HUDEP-2 (cell line): ENCODE results near the gene SNX30.

Source experiments
- DNase-seq, 76 experiments: peaks; one replicate each; lab custom pipeline; 2025; ENCODE audit not compliant: unreplicated experiment in 76 of 76; lab: John Stamatoyannopoulos, UW

The SNX30 gene

DNA sequence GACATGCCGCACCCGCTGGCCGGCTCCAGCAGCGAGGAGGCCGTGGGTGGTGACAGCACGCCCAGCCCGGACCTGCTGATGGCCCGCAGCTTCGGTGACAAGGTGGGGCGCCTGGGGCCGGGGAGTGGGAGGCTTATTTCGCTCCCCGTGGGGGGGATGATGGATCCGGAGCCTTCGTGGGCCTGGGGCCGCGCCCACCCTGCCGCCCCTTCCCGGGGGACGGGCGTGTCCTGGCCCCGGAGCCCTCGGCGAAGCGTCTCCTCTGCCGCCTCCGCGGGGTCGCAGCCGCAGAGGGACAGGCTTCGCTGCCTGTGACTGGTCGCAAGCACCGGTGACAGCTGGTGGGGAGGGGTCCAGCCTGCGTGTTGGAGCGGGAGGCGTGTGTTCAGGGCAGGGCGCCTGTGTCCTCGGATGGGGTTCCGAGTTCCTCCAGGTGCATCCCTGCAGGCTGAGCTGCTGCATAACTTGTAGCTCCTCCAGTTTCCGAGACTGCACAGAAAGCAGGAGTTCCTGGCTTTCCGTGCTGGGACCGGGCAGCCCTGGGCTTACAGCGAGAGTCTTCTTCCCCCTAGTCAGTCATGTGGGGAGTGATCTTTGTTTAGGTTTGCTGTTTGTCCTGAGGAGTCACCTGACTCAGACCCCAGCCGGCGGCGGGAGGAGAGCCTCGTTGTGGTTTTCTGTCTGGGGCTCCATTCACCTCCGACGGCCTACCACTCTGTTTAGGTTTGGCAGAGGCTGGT lies 666 bp downstream of the SNX30 start:
- peak in 26 of 76 experiments; percentile 1 to 66 (median 18) for DNase-seq

DNA sequence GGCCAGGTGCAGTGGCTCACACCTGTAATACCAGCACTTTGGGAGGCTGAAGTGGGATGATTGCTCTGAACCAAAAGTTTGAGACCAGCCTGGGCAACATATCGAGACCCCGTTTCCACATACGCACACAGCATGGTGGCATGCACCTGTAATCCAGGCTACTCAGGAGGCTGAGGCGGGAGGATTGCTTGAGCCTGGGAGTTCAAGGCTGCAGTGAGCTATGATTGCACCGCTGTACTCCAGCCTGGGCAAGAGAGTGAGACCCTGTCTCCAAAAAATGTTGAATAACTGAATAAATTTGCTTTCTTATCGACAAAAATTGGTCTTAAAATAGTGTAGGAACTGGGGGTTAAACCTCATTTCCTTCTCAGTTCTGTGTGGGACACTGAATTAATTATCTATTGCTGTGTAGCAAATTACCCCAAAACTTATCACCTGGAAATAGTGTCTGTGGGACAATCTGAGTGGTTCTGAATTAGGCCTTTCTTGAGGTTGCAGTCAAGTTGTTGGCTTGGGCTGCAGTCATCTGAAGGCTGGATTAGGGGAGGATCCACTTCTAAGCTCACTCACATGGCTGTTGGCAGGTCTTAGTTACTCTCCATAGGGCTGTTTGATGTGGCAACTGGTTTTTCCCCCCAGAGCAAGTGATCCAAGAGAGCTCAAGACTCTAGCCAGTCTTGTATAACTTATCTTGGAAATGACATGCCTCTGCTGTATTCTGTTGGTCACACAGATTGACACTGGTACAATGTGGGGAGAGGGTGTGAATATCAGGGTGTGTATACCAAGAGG lies 2.0 kb downstream of the SNX30 start:
- DNase-seq = no peak

DNA sequence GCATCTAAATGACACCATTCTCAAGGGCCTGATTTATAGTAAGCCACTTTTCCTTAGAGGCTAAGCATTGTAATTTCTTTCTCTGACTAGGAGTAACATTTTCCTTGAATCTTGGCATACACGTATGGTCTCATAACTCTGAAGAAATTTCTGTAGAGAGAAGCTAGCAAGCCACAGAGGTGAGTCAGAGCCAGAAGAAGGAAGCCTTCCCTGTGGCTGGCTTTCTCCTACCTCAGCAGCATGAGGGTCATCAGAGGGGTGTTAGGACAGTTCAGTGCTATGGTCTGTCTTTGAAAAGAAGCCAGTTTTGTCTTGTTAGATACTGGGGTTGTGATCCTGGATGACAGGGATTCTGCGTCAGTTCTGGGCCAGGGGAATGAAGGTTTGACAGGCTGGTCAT lies 3.2 kb downstream of the SNX30 start:
- DNase-seq = no peak

DNA sequence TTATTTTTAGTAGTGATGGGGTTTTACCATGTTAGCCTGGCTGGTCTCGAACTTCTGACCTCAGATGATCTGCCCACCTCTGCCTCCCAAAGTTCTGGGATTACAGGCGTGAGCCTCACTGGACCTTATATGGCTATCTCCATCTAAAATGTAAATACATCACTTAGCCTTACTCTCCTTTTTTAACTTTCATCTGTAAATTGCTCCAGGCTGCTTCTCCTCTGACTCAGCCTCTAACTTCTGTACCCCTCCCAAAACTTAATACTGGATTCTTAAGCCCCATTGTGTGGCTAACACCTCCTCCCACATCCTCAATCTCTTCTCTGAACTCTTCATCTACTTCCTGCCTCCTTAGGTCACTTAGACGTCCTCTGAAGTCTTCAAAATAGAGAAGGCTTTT lies 4.0 kb downstream of the SNX30 start:
- no peak for DNase-seq

DNA sequence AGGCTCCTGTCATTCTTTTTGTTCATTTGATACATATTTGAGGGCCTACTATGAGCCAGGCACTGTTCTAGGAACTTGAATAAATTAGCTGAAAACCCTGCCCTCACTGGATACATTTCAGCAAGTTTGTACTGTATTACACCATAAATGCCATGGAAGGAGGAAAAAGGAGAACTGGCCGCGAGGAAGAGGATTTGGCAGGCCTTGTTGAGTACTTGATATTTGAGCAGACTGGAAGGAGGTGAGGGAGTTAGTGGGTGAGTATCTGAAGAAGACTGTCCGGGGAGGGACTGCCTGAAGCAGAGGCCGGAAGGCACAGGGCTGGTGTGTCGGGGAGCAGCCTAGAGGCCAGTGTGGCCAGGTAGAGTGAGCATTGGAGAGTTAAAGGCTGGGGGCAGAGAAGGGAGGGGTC lies 4.5 kb downstream of the SNX30 start:
- DNase-seq = no peak

DNA sequence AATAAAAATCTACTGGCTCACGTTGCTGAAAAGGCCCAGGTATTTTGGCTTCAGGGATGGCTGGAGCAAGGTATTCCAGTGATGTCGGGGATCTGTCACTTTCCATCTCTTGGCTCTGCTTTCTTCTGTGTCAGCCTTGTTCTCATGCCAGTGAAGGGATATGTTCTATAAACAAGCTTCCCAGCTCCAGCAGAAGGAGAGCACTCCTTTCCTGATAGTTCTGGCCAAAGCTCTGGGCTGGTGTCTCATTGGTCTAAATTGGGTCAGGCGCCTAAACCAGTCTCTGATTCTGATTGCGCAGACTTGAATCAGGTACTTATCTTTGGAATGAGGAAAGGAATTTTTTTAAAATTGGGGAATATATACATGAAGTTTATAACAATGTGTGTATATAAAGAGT lies 5.1 kb downstream of the SNX30 start:
- DNase-seq = no peak

DNA sequence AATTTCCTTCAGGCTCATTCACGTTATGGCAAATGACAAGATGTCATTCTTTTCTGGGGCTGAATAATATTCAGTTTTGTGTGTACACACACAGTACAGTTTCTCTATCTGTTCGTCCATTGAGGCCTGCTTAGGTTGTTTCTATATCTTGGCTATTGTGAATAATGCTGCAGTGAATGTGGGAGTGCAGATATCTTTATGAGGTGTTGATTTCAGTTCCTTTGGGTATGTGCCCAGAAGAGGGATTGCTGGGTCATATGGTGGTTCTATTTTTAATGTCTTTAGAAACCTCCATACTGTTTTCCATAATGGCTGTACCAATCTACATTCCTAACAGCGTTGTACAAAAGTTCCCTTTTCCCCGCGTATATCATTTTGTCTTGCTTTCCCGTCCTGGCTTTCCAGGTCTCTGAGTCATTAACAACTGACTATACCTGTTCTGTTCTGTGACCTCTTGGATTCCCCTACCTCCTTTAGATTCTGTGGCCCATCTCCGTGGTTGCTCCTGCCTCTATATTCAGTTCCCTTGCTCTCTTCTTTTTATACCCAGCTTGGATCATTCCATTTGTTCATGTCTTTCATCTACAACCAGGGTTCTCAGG lies 6.8 kb downstream of the SNX30 start:
- DNase-seq = peak in 9 of 76 experiments; percentile 9 to 33 (median 19)

DNA sequence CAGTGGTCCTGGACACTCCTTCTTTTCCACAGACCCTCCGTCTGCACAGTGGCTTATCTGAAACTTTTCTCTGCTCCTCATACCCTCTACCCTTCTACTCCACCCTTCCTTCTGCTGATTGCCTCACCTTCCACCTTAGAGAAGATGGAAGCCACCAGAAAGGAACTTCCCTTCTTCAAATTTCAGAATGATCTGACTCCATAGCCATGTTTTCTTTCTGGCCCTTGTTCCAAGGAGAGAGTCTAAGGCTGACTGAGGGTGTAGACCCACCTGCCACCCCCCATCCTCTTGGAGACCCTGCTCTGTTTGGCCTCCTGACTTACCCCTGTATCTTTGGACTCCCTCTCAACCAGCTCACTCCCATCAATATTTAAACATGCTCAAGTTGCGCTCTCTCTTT lies 7.4 kb downstream of the SNX30 start:
- DNase-seq = no peak

DNA sequence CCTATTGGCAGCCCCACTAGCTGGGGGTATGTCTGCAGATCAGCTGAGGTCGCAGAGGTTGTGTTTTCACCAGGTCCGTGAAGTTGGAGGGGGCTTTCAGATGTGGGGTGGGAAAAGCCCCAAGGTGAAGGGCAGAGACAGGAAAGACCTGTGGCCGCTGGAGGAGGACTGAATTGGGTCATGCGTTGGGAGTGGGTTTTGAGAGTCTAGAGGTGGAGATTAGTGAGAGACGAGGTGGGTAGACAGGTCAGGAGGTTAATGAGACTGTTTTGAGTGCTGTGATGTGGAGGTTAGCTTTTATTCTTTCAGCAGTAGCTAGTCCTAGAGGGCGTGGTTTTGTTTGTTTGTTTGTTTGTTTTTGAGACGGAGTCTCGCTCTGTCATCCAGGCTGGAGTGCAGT lies 10.3 kb downstream of the SNX30 start:
- DNase-seq = no peak

DNA sequence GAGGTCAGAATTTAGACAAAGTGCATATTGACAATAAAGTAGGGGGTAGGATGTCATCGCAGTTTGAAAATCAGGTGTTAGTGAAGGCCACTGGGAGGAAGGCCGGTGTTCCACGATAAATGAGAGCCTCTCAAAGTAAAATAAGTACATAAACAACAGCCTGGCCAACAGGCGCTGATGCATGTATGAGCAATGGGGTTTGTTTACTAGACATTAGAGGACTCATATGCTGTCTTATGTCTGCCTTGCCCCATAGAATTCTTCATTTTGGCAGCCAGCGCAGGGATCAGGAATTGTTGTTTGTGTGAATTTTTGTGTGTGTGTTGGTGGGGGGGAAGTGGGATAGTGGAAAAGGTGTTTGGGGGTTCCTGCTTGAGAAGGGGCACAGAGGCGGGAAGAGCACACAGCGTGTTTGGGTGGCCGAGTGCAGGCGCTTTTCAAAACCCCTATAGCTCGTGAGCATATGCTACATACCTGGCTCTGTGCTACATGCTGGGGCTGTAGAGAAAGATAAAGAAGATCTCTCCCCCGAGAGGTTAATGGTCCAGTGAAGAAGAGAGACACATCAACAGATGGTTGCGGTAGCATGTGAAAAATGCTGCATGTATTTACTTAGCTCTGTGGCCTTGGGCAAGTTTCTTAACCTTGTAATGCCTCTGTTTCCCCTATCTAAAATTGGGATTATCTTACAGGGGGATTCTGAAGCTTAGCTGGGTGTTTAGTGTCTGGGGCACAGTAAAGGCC lies 11.5 kb downstream of the SNX30 start:
- no peak for DNase-seq

DNA sequence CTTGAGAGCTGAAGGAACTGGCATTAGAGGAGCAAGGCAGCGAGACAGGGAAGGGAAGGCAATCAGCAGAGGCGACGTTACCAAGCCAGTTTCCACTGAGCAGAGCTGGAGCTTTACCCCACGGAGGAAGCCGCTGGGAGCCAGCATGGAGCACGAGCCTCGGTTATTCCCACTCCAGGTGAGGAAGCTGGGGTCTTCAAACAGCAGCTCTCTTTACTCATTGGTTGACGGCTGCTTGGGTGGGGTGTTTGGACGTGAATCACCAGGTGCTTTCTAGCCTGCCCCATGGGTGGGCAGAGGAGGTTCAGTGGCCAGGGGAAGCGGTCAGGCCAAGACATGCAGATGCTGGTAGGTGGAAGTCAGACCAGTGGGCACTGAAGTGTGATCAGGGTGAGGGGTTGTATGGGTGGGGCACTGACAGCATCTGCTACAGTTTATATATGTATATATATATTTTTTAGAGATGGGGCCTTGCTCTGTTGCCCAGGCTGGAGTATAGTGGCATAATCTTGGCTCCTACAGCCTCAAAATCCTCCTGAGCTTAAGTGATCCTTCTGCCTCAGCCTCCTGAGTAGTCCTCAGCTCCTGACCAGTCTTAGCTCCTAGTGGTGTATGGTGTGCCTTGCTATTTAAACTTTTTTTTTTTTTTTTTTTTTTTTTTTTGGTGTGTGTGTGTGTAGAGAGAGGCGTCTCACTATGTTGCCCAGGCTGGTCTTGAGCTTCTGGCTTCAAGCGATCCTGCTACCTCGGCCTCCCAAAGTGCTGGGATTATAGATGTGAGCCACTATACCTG lies 12.4 kb downstream of the SNX30 start:
- DNase-seq = no peak

DNA sequence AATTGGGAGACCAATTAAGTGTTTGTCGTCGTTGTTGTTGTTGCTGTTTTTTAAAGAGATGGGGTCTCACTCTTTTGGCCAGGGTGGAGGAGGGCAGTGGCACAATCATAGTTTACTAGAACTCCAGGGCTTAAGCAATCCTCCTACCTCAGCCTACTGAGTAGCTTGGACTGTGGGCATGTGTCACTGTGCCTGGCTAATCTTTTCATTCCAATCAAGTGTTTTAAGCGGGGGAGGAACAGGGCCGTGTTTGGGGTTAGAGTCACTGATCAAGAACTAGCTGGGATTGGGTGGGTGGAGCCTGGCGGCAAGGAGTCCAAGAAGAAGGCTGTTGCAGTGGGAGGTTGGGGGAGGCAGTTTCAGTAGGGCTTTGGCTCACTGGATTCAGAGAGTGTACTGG lies 13.8 kb downstream of the SNX30 start:
- DNase-seq = peak in 21 of 76 experiments; percentile 0 to 48 (median 16)

DNA sequence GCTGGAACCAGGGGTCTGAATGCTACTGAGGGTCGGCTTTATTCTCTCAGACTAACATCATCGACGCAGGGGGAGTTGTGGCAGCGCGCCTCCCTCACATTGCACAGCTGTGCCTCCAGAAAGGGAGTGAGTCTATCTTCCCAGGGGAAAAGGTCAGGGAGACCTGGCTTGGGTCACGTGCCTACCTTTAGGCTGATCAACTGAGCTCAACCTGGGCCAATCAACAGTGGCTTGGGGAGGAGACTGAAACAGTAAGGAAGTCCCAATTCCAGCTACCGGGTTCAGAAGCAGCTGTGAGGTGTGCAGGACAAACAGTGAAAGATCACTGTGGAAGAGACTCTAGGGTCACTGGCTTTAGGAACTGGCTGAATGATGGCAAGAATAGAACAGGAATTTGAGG lies 14.3 kb downstream of the SNX30 start:
- no peak for DNase-seq

DNA sequence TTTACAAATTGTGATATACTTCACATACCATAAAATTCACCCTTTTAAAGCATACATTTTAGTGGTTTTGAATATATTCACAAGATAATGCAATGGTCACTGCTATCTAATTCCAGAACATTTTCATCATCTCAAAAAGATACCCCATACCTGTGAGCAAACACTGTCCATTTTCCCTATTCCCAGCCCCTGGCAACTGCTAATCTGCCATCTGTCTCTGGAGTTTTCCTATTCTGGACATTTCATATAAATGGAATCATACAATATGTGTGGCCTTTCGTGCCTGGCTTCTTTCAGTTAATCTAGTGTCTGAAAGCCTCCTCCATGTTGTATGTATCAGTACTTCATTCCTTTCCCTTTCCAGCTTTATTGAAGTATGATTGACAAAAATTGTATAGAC lies 14.7 kb downstream of the SNX30 start:
- no peak for DNase-seq

DNA sequence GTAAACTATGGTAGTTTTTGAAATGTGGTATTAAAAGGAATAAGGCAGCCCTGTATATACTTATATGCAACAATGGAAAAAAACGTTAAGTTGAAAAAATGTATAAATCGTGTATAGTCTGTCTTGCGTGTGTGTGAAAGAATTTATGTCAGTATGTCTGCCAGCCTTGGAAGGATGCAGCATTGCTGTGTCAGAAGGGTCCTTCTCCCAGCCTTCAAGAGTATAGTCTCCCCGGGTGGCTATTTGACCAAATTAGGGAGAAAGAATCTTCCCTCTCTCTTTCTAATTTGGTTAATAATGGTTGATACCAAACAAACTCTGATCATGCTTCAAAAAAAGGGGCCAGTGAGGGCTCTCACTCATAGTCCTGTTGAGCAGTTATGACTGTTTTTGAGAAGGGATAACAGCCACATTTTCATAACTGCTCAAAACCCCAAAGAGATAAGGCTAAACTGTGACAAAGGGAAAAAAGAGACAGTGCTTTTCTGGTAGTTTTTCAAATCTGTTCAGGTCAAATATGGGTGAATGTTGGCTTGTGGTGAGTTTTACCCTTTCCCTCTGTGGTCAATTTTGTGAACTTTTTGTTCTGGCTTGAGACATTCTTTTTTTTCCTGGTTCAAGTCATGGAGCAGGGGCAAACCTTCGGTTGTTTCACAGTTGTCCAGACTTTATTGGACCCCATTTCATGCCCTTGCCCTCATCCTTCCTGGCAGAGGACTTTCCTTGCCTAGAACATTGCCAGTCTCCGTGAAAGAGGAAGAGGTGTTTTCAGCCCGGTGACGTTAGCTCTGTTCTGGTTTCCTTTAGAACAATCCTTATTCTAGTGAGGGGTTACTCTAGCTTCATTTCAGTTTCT lies 21.0 kb downstream of the SNX30 start:
- no peak for DNase-seq

DNA sequence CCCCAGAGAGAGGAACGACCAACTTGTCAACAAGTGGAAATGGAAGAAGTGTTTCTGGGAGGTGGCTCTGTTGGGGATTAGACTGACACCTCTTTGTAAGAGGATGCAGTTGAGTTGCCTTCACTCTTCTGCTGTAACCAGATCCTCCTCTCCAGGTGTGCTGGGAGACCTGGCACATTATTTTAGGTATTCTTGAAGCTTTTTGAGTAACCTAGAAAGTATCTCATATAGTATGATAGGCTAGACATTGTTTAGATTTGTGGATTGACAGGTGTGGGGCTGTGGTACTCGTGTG lies 21.6 kb downstream of the SNX30 start:
- DNase-seq = no peak

DNA sequence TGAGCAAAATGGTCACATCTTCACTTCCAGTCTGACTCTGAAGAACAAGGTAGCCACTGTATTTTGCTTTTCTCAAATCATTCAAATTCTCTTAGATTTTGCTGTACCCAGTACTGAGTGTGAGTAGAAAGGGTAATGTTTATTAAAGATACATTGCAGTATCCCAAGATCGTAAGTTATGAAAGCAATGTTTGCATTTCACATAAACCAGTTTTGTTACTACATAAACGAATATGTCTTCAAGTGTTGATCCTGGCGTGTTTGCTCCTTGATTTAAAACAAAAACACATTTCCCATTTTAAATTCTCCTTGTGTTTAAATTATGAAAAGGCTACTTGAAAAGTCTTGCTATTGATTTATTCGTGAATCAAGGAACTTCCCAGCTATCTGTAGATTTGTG lies 22.0 kb downstream of the SNX30 start:
- DNase-seq = no peak

DNA sequence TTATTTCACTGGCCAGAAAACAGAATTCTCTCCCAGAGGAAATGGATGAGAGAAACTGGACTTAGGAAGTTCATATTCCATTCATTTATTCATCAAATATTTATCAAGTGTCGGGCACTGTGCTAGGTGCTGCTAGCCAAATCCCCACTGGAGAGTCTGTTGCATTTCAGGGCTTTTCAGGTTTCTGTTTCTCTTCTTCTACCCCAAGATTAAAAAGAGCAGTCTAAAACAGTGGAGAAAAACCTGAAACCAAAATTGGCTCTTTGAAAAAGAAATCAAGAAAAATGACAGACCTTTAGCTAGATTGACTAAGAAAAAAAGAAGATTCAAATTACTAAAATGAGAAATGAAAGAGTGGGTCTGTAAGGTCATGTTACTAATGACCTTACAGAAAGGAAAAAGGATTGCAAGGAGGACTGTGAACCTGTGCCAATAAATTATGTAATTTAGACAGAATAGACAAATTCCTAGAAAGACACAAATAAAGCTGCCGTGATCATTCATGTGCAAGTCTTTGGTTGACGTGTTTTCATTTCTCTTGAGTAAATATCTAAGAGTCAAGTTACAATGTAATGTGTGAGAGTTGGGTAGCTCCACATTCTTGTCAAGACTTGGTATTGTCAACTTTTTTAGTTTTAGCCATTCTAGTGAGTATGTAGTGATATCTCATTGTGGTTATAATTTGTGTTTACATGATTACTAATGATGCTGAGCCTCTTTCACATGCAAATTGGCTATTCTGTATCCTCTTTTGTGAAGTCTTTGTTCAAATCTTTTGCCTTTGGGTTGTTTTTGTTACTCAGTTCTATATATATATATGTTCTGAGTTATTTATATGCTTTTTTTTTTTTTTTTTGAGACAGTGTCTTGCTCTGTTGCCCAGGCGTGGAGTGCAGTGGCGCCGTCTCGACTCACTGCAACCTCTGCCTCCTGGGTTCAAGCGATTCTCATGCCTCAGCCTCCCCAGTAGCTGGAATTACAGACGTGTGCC lies 23.7 kb downstream of the SNX30 start:
- no peak for DNase-seq
